Measurements from ENCODE around the gene RCAN1.
"Not testable (repeated sequence)": the region's sequence is repeated elsewhere in the genome, so short reads cannot be mapped to it uniquely, and the experiment has no call there.

The RCAN1 gene

DNA sequence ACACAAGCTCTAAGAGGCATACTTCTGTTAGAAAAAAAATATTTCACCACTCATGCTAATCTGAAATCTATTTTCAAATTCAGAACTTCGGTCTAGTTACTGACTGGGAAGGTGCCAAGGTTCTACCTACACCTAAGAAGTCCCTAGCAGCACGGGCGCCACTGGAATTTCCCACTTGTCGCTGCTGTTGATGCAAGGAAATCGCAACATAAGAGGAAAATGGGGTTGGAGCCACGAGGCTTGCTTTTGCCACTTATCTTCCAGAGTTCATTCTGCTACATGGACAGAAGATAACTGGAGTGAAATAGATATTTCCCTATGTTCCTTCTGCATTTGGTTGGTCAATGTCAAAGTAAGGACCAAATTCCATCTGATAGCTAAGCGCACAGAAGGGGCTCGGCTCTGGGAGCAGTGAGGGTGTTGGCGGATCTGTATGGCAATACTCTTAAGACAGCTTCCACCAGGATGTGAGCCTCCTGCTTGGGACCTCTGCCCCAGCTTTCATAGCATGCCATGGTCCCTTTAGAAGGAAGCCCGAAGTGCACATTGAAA is 47.2 kb downstream of the RCAN1 start:
- ChIA-PET CTCF (interaction anchor here (1.5 to 4.2 kb wide), 4 partner anchors 9 to 35 kb away, joined by 3 to 15 read pairs (median 12); no protein-coding TSS in a partner anchor), POLR2A (no interaction called here)
- no peak for DNase-seq (ENCODE audit: extremely low spot score)
- TF ChIP-seq, protein P1, sequence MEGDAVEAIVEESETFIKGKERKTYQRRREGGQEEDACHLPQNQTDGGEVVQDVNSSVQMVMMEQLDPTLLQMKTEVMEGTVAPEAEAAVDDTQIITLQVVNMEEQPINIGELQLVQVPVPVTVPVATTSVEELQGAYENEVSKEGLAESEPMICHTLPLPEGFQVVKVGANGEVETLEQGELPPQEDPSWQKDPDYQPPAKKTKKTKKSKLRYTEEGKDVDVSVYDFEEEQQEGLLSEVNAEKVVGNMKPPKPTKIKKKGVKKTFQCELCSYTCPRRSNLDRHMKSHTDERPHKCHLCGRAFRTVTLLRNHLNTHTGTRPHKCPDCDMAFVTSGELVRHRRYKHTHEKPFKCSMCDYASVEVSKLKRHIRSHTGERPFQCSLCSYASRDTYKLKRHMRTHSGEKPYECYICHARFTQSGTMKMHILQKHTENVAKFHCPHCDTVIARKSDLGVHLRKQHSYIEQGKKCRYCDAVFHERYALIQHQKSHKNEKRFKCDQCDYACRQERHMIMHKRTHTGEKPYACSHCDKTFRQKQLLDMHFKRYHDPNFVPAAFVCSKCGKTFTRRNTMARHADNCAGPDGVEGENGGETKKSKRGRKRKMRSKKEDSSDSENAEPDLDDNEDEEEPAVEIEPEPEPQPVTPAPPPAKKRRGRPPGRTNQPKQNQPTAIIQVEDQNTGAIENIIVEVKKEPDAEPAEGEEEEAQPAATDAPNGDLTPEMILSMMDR (IDR thresholded peaks at IDR 0.05; ENCODE audit: control extremely low read depth, extremely low read depth, low read depth, missing control alignments) = no peak

DNA sequence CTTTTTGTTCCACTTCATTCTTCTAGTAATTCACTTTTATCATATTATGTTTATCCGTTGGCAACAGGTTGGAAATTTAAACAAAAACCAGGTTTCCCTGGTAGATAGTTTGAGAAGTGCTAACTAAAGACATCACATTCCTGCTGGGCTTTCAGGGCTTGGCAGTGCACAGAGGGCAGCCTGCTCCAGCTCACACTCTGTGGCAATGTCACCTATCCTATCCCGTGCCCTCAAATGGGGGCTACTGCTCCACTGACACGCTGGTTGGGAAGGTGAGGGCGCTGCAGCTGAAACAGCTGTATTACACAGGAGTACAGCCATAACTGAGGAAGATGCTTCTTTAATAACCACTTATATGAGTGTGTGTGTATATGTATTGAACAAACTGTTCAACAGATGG is 49.7 kb downstream of the RCAN1 start:
- CTCF ChIA-PET = interaction anchor here (0.8 to 4.2 kb wide), 8 partner anchors 11 to 217 kb away, joined by 3 to 15 read pairs (median 3); no protein-coding TSS in a partner anchor
- TF ChIP-seq, protein P1 (IDR thresholded peaks at IDR 0.05; ENCODE audit: control extremely low read depth, extremely low read depth, low read depth, missing control alignments) = no peak
- POLR2A ChIA-PET = no interaction called here
- no peak for DNase-seq (ENCODE audit: extremely low spot score)

DNA sequence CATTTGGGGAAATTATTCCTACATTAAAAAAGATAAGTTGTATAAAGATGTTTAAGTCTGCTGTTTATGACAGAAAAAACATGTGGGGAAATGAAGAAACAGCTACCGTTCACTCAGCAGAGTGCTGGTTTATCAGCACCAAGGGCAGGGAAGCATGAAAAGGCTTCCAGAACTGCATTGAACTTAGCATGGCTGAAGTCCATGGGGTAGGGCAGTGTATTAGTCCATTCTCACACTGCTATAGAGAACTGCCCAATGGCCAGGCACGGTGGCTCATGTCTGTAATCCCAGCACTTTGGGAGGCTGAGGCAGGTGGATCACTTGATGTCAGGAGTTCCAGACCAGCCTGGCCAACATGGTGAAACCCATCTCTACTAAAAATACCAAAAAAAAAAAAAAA is 51.5 kb downstream of the RCAN1 start:
- DNase-seq (ENCODE audit: extremely low spot score); POLR2A ChIA-PET: not testable (repeated sequence)
- CTCF ChIA-PET = interaction anchor here (0.6 kb wide), 1 partner anchor 18 kb away, joined by 4 read pairs; no protein-coding TSS in a partner anchor

GRCh38 chr21:34561806-34562205 is 53.1 kb downstream of the RCAN1 start:
- TF ChIP-seq, protein P1 (IDR thresholded peaks at IDR 0.05; ENCODE audit: control extremely low read depth, extremely low read depth, low read depth, missing control alignments) = no peak
- DNase-seq (ENCODE audit: extremely low spot score) = no peak

GRCh38 chr21:34560609-34561008 is 54.3 kb downstream of the RCAN1 start:
- CTCF ChIA-PET = interaction anchor here (1.1 to 1.9 kb wide), 2 partner anchors 10 to 16 kb away, joined by 5 to 6 read pairs; no protein-coding TSS in a partner anchor
- TF ChIP-seq, protein P1 (IDR thresholded peaks at IDR 0.05; ENCODE audit: control extremely low read depth, extremely low read depth, low read depth, missing control alignments) = no peak
- DNase-seq (ENCODE audit: extremely low spot score) = no peak
- POLR2A ChIA-PET = no interaction called here

More at GRCh38 chr21:34561806-34562205, 53.1 kb downstream of the RCAN1 start:
- ChIA-PET POLR2A (no interaction called here), CTCF (interaction anchor here (0.7 to 1.1 kb wide), 4 partner anchors 11 to 42 kb away, joined by 3 to 5 read pairs (median 3); no protein-coding TSS in a partner anchor)

GRCh38 chr21:34560021-34560420 is 54.9 kb downstream of the RCAN1 start:
- ChIA-PET CTCF (interaction anchor here (1.9 to 2.2 kb wide), 2 partner anchors 10 to 16 kb away, joined by 5 to 6 read pairs; no protein-coding TSS in a partner anchor), POLR2A (no interaction called here)
- TF ChIP-seq, protein P1 (IDR thresholded peaks at IDR 0.05; ENCODE audit: control extremely low read depth, extremely low read depth, low read depth, missing control alignments) = no peak
- DNase-seq (ENCODE audit: extremely low spot score) = no peak

DNA sequence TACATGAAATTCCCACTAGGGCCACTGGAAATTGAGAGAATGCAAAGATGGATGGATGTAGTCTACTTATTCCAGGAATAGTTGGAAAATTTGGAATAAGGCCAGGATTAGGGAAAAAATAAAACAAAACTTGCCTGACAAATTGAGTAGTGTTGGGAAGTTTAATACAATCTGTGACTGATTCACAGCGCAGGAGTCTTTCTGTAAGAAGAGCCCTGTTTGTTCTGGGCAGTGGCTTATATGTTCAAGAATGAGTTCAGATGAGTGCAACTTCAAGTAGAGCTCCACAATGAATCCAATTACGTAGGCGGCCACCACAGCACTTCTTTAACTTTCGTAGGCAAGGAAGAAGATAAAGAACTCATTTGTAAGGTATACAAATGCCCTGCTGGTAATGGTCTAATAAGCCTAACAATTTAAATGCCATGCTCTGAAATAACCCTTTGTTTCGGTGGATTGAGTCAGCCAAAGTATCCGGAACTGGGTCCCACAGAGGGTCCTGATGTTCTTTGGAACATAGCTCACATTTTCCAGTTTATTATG is 55.8 kb downstream of the RCAN1 start:
- TF ChIP-seq, protein P1 (IDR thresholded peaks at IDR 0.05; ENCODE audit: control extremely low read depth, extremely low read depth, low read depth, missing control alignments) = no peak
- DNase-seq (ENCODE audit: extremely low spot score) = no peak
- POLR2A ChIA-PET = no interaction called here
- CTCF ChIA-PET = interaction anchor here (0.9 to 2.2 kb wide), 5 partner anchors 10 to 72 kb away, joined by 3 to 6 read pairs (median 5); no protein-coding TSS in a partner anchor

Data from GM10248 (cell line).